Ectodermal cell (in vitro differentiated cells): ENCODE results near the gene SYF2.

ENCODE experiments used
- H3K27ac ChIP-seq: 2 replicates; pipeline ENCODE4 v1.7.0; 2013; ENCODE audit warnings: mild to moderate bottlenecking, low read depth, low read length; ENCODE audit not compliant: insufficient read depth, poor library complexity, severe bottlenecking
- H3K27me3 ChIP-seq: 2 replicates; pipeline ENCODE4 v1.7.0; 2013; ENCODE audit warnings: mild to moderate bottlenecking, low read length; ENCODE audit not compliant: insufficient read depth, control insufficient read depth, poor library complexity, severe bottlenecking
- H3K36me3 ChIP-seq: one replicate; pipeline ENCODE4 v1.7.0; 2013; ENCODE audit warnings: low read length; ENCODE audit not compliant: control insufficient read depth, insufficient read depth
- H3K4me1 ChIP-seq: one replicate; pipeline ENCODE4 v1.7.0; 2013; ENCODE audit warnings: low read length; ENCODE audit not compliant: control insufficient read depth, insufficient read depth
- H3K4me3 ChIP-seq: 2 replicates; pipeline ENCODE4 v1.7.0; 2013; ENCODE audit warnings: low read depth, low read length, control low read depth; ENCODE audit not compliant: insufficient read depth
- H3K9me3 ChIP-seq: 2 replicates; pipeline ENCODE4 v1.7.0; 2013; ENCODE audit warnings: mild to moderate bottlenecking, low read length, moderate library complexity; ENCODE audit not compliant: control insufficient read depth
- WGBS, 2 experiments: methylation state at CpG; one replicate each; pipeline ENCODE4 v1.1.7; 2013; ENCODE audit warnings: missing lambda C conversion rate in 2 of 2; 5-methylcytosine and 5-hydroxymethylcytosine counted together

Gene SYF2

GRCh38 chr1:25223471-25223870 is 8.8 kb downstream of the SYF2 start:
- no peak overlapping the region for H3K4me3 ChIP-seq
- H3K4me1 ChIP-seq: no peaks in the 10 kb centered on the region
- H3K27me3 ChIP-seq: no peaks in the 10 kb centered on the region
- H3K27ac ChIP-seq: no peak overlapping the region
- no peaks in the 10 kb centered on the region for H3K9me3 ChIP-seq
- peaks cover 45% of the 10 kb centered on the region for H3K36me3 ChIP-seq
- 93 to 98% methylated on average over 3 of the region's 3 CpGs for WGBS, 2 experiments

- H3K4me3 ChIP-seq: no peak overlapping the region
- H3K27ac ChIP-seq: no peak overlapping the region
- WGBS, 2 experiments: 96 to 97% methylated on average over 4 of the region's 4 CpGs
- H3K4me1 ChIP-seq: no peaks in the 10 kb centered on the region
- peaks cover 45% of the 10 kb centered on the region for H3K36me3 ChIP-seq
- no peaks in the 10 kb centered on the region for H3K27me3 ChIP-seq
- no peaks in the 10 kb centered on the region for H3K9me3 ChIP-seq
These were observed 9.7 kb downstream of the SYF2 start for GRCh38 chr1:25222606-25223005.

- H3K4me1 ChIP-seq: no peaks in the 10 kb centered on the region
- H3K36me3 ChIP-seq: peaks cover 35% of the 10 kb centered on the region
- WGBS, 2 experiments: 92 to 100% methylated on average over 2 to 3 of the region's 3 CpGs
- no peak overlapping the region for H3K4me3 ChIP-seq
- H3K27me3 ChIP-seq: no peaks in the 10 kb centered on the region
- H3K27ac ChIP-seq: no peak overlapping the region
- no peaks in the 10 kb centered on the region for H3K9me3 ChIP-seq
These were observed 11.6 kb downstream of the SYF2 start for GRCh38 chr1:25220666-25221065.

- WGBS, 2 experiments: 92 to 94% methylated on average over 9 of the region's 9 CpGs
- H3K27me3 ChIP-seq: no peaks in the 10 kb centered on the region
- peaks cover 32% of the 10 kb centered on the region for H3K36me3 ChIP-seq
- no peak overlapping the region for H3K27ac ChIP-seq
- no peaks in the 10 kb centered on the region for H3K9me3 ChIP-seq
- no peaks in the 10 kb centered on the region for H3K4me1 ChIP-seq
- H3K4me3 ChIP-seq: no peak overlapping the region
These were observed 12.5 kb downstream of the SYF2 start for GRCh38 chr1:25219661-25220251.

- no peaks in the 10 kb centered on the region for H3K9me3 ChIP-seq
- 80 to 84% methylated on average over 8 of the region's 8 CpGs for WGBS, 2 experiments
- H3K4me1 ChIP-seq: no peaks in the 10 kb centered on the region
- H3K36me3 ChIP-seq: peaks cover 14% of the 10 kb centered on the region
- no peak overlapping the region for H3K4me3 ChIP-seq
- H3K27me3 ChIP-seq: no peaks in the 10 kb centered on the region
- no peak overlapping the region for H3K27ac ChIP-seq
These were observed 14.6 kb downstream of the SYF2 start for GRCh38 chr1:25217598-25218232.

- H3K36me3 ChIP-seq: peaks cover 10% of the 10 kb centered on the region
- WGBS, 2 experiments: 94% methylated on average over 3 of the region's 3 CpGs
- H3K9me3 ChIP-seq: no peaks in the 10 kb centered on the region
- no peak overlapping the region for H3K27ac ChIP-seq
- no peaks in the 10 kb centered on the region for H3K27me3 ChIP-seq
- H3K4me3 ChIP-seq: no peak overlapping the region
- H3K4me1 ChIP-seq: no peaks in the 10 kb centered on the region
These were observed 15.3 kb downstream of the SYF2 start for GRCh38 chr1:25217015-25217414.

- no peaks in the 10 kb centered on the region for H3K9me3 ChIP-seq
- peaks cover 1% of the 10 kb centered on the region for H3K36me3 ChIP-seq
- H3K27me3 ChIP-seq: no peaks in the 10 kb centered on the region
- no peak overlapping the region for H3K4me3 ChIP-seq
- H3K27ac ChIP-seq: no peak overlapping the region
- H3K4me1 ChIP-seq: no peaks in the 10 kb centered on the region
- WGBS, 2 experiments: 89 to 93% methylated on average over 4 of the region's 4 CpGs
These were observed 16.2 kb downstream of the SYF2 start for GRCh38 chr1:25216123-25216522.

GRCh38 chr1:25212725-25213124 is 19.6 kb downstream of the SYF2 start:
- Histone ChIP-seq H3K36me3 (no peaks in the 10 kb centered on the region), H3K4me1 (no peaks in the 10 kb centered on the region), H3K27me3 (no peaks in the 10 kb centered on the region), H3K27ac (no peak overlapping the region), H3K9me3 (no peaks in the 10 kb centered on the region), H3K4me3 (no peak overlapping the region)
- 86 to 90% methylated on average over 5 of the region's 5 CpGs for WGBS, 2 experiments

- WGBS, 2 experiments: 37 to 61% methylated on average over 2 to 3 of the region's 3 CpGs
- Histone ChIP-seq H3K27ac (no peak overlapping the region), H3K4me1 (no peaks in the 10 kb centered on the region), H3K27me3 (no peaks in the 10 kb centered on the region), H3K9me3 (no peaks in the 10 kb centered on the region), H3K4me3 (no peak overlapping the region), H3K36me3 (no peaks in the 10 kb centered on the region)
These were observed 21.6 kb downstream of the SYF2 start for GRCh38 chr1:25210728-25211127.

- 92 to 93% methylated on average over 4 of the region's 4 CpGs for WGBS, 2 experiments
- no peak overlapping the region for H3K27ac ChIP-seq
- H3K9me3 ChIP-seq: no peaks in the 10 kb centered on the region
These were observed 22.8 kb downstream of the SYF2 start for GRCh38 chr1:25209516-25209915.

More at GRCh38 chr1:25209516-25209915, 22.8 kb downstream of the SYF2 start:
- no peaks in the 10 kb centered on the region for H3K4me1 ChIP-seq
- H3K4me3 ChIP-seq: no peak overlapping the region
- H3K36me3 ChIP-seq: no peaks in the 10 kb centered on the region
- H3K27me3 ChIP-seq: no peaks in the 10 kb centered on the region
